Omental fat pad (tissue), 4 donors: Measurements from ENCODE around the gene KMT2C. TPM values are rescaled to one million over a fixed set of nuclear protein-coding genes. Genes with fewer than 3 reads are reported as not detected.
"Not testable (repeated sequence)": the region's sequence is repeated elsewhere in the genome, so short reads cannot be mapped to it uniquely, and the experiment has no call there.

Source experiments
- ATAC-seq: fragments of 150-250 bp; one replicate; pipeline ENCODE4 v1.9.1; 2016; ENCODE audit warnings: mild to moderate bottlenecking, moderate library complexity; ENCODE audit not compliant: low FRiP score
- DNase-seq: peaks from one replicate; pipeline ENCODE4 v3.0.0-alpha.2; 2019; ENCODE audit warnings: low spot score
- total RNA-seq, 4 donors: library from RNA; depleted of rRNA; stranded (reverse); fragments of >200 nt; gene quantifications; one replicate each; pipeline ENCODE4 v1.1.0, GENCODE V29; 2016
- TF ChIP-seq, protein P1 (sequence below), 3 donors: fragments of 450-650 bp; IDR thresholded peaks; one replicate each; pipeline ENCODE4 v1.5.1; 2016 to 2017; ENCODE audit warnings: antibody characterized with exemption in 3 of 3, mild to moderate bottlenecking in 3 of 3, moderate library complexity in 2 of 3

Gene KMT2C
- total RNA-seq, 4 donors from 2014 or later, result 52.5 to 84.3 (median 59.2) TPM

DNA sequence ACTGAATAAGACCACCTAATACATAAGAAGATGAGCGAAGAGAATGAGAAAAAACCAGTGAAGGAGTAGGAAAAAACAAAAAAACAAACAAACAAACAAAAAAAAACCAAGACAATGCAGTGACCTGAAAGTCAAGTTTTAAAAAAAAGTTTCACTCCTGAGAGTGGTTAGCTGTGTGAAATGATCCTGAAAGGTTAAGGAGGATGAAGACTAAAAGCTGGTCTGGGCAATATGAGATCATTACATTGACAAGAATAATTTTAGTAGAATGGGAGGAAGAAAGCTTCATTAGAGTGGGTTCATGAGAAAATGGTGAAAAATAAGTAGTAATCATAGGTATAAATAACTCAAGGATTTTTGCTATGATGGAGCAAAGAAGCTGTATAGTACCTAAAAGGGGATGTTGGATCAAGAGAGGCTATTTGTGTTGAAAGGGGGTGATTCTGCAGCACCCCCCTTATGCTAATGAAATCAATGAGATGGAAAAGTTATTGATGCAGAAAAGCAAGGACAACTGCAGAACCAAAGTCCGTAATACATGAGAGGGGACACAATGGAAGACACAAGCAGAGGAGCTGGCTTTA is 80.2 kb downstream of the KMT2C start:
- ATAC-seq, result no peak
- DNase-seq, result no peak
- TF ChIP-seq, protein P1, sequence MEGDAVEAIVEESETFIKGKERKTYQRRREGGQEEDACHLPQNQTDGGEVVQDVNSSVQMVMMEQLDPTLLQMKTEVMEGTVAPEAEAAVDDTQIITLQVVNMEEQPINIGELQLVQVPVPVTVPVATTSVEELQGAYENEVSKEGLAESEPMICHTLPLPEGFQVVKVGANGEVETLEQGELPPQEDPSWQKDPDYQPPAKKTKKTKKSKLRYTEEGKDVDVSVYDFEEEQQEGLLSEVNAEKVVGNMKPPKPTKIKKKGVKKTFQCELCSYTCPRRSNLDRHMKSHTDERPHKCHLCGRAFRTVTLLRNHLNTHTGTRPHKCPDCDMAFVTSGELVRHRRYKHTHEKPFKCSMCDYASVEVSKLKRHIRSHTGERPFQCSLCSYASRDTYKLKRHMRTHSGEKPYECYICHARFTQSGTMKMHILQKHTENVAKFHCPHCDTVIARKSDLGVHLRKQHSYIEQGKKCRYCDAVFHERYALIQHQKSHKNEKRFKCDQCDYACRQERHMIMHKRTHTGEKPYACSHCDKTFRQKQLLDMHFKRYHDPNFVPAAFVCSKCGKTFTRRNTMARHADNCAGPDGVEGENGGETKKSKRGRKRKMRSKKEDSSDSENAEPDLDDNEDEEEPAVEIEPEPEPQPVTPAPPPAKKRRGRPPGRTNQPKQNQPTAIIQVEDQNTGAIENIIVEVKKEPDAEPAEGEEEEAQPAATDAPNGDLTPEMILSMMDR (IDR thresholded peaks at IDR 0.05), result no peak

DNA sequence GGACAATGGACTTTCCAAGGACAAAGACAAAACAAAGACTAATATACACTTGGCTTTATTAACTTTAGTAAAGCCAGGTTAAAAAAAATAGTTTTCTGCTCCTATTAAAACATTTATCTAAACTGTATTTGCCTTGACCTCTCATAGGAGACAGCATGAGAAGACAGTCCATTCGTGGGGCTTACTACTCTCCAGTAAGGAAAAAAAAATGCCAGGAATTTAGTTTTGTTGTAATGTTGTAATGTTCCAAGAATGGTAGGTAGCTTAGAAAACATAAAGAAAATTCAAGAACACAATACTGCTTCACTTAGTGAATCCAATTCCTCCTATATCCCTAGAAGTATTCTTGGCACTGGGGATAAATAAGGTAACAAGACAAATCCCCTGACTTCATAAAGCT is 81.7 kb downstream of the KMT2C start:
- TF ChIP-seq, protein P1 (IDR thresholded peaks at IDR 0.05), result no peak
- no peak for DNase-seq
- no peak for ATAC-seq

DNA sequence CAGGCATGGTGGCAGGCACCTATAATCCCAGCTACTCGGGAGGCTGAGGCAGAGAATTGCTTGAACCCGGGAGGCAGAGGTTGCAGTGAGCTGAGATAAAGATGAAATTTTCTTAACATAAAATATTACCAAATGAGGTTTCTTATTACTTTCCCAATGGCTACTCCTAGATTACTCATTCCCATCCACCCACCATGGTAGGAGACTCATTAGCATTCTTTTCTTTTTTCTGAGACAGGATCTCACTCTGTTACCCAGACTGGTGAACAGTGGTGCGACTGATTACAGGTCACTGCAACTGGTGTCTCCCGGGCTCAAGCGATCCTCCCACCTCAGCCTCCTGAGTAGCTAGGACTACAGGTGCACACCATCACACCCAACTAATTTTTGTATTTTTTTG is 82.5 kb downstream of the KMT2C start:
- DNase-seq, ATAC-seq: not testable (repeated sequence)

DNA sequence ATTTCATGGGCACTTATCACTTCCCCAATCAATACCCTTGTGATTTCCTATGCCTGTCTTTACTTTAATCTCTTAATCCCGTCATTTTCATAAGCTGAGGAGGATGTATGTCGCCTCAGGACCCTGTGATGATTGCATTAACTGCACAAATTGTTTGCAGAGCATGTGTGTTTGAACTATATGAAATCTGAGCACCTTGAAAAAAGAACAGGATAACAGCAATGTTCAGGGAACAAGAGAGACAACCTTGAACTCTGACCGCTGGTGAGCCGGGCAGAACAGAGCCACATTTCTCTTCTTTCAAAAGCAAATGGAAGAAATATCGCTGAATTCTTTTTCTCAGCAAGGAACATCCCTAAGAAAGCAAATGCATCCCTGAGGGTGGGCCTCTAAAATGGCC is 84.1 kb downstream of the KMT2C start:
- not testable (repeated sequence) for ATAC-seq, DNase-seq

DNA sequence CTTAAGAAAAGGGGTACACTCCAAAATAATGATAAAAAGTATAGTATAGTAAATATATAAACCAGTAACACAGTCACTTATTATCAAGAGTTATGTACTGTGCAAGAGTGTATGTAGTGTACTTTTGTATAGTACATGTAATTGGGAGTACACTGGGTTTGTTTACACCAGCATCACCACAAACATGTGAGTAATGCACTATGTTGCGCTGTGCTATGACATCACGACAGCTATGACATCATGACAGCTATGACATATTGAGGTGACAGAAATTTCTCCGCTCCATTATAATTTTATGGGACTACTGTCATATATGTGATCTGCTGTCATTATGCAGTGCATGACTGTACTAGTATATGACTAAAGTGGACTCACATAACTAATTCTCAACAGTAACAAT is 84.6 kb downstream of the KMT2C start:
- DNase-seq, result no peak
- TF ChIP-seq, protein P1 (IDR thresholded peaks at IDR 0.05), result no peak
- ATAC-seq, result no peak

DNA sequence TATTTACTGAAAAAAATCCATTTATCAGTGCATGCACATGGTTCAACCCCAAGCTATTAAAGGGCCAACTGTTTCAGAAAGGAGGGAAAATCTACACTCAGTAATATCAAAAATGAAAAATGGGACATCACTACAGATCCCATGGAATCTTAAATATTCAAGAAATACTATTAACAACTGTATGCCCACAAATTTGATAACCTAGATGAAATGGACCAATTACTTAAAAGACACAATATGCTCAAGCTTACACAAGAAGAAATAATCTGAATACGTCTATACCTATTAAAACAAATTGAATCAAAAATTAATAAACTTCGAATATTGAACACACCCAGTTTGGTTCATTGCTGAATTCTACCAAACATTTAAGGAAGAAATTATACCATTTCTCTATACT is 87.9 kb downstream of the KMT2C start:
- TF ChIP-seq, protein P1 (IDR thresholded peaks at IDR 0.05), result no peak
- no peak for DNase-seq
- ATAC-seq, result no peak

DNA sequence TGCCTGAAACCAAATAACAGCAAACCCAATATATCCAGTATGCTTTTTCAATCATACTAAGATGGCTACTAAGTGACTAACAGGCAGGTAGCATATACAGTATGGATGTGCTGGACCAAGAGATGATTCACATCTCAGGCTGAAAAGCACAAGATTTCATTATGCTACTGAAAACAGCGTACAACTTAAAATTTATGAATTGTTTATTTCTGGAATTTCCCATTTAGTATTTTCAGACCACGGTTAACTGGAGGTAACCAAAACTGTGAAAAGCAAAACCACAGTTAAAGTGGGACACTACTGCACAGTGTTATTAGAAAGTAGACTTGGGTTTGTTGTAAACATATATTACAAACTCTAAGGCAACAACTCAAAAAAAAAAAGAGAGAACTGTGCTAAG is 91.5 kb downstream of the KMT2C start:
- DNase-seq (no peak), ATAC-seq (no peak)
- TF ChIP-seq, protein P1 (IDR thresholded peaks at IDR 0.05), result no peak

DNA sequence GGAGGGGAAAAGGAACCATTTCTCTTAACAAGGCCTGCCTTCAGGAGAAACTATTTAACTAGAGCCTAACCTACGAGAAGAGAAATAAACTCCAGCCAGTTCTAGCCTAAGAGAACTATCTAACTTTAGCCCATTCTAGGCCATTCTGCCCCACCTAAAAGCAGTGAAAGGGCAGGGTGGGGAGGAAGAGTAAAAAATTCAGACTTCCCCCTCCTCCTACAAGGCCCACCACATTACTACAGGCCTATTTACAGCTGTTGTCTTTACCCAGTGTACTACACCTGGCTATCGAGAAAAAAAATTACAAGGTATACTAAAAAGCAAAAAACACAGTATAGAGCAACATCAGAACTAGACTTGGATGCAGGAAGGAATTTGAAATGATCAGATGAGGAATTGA is 93.0 kb downstream of the KMT2C start:
- TF ChIP-seq, protein P1 (IDR thresholded peaks at IDR 0.05), result no peak
- no peak for DNase-seq
- ATAC-seq, result no peak
